ENCODE data around the gene FKBP10.

The FKBP10 gene

GRCh38 chr17:41781404-41782110 lies 31.2 kb upstream of the FKBP10 start:
- in situ Hi-C loops (cut with MboI; ENCODE audit: low sequenced_read_pairs): no loop called here

GRCh38 chr17:41782142-41782541 lies 30.7 kb upstream of the FKBP10 start:
- in situ Hi-C loops (cut with MboI; ENCODE audit: low sequenced_read_pairs): no loop called here

GRCh38 chr17:41784207-41784744 lies 28.5 kb upstream of the FKBP10 start:
- in situ Hi-C loops (cut with MboI; ENCODE audit: low sequenced_read_pairs): no loop called here

- in situ Hi-C loops (cut with MboI; ENCODE audit: low sequenced_read_pairs): no loop called here
Observed at GRCh38 chr17:41785091-41785858, 27.5 kb upstream of the FKBP10 start.

- in situ Hi-C loops (cut with MboI; ENCODE audit: low sequenced_read_pairs): no loop called here
Observed at GRCh38 chr17:41785859-41786226, 27.0 kb upstream of the FKBP10 start.

GRCh38 chr17:41786227-41787020 lies 26.4 kb upstream of the FKBP10 start, which contains the start of gene JUP:
Gene JUP (minus strand): TSS chr17:41786711. CDS start chr17:41771854, 14,857 bp downstream.
- in situ Hi-C loops (cut with MboI; ENCODE audit: low sequenced_read_pairs): no loop called here

- in situ Hi-C loops (cut with MboI; ENCODE audit: low sequenced_read_pairs): no loop called here
Observed at GRCh38 chr17:41787021-41787418, 25.8 kb upstream of the FKBP10 start.

- in situ Hi-C loops (cut with MboI; ENCODE audit: low sequenced_read_pairs): no loop called here
Observed at GRCh38 chr17:41792845-41793783, 19.7 kb upstream of the FKBP10 start.

GRCh38 chr17:41793784-41794539 lies 18.8 kb upstream of the FKBP10 start:
- in situ Hi-C loops (cut with MboI; ENCODE audit: low sequenced_read_pairs): no loop called here

- in situ Hi-C loops (cut with MboI; ENCODE audit: low sequenced_read_pairs): no loop called here
Observed at GRCh38 chr17:41794540-41794975, 18.2 kb upstream of the FKBP10 start.

- in situ Hi-C loops (cut with MboI; ENCODE audit: low sequenced_read_pairs): loop anchor here (5.0 kb wide), 1 partner anchor 59 kb away; no protein-coding TSS in a partner anchor
Observed at GRCh38 chr17:41796121-41796895, 16.5 kb upstream of the FKBP10 start.

GRCh38 chr17:41797377-41797776 lies 15.4 kb upstream of the FKBP10 start:
- in situ Hi-C loops (cut with MboI; ENCODE audit: low sequenced_read_pairs): loop anchor here (5.0 kb wide), 1 partner anchor 60 kb away; no protein-coding TSS in a partner anchor

- in situ Hi-C loops (cut with MboI; ENCODE audit: low sequenced_read_pairs): loop anchor here (5.0 kb wide), 1 partner anchor 62 kb away; no protein-coding TSS in a partner anchor
Observed at GRCh38 chr17:41799366-41799765, 13.4 kb upstream of the FKBP10 start.

GRCh38 chr17:41800601-41801373 lies 12.0 kb upstream of the FKBP10 start:
- in situ Hi-C loops (cut with MboI; ENCODE audit: low sequenced_read_pairs): no loop called here

GRCh38 chr17:41801374-41802271 lies 11.2 kb upstream of the FKBP10 start:
- in situ Hi-C loops (cut with MboI; ENCODE audit: low sequenced_read_pairs): no loop called here

Measured in HL-60/S4 (cell line).